Measurements from ENCODE around the gene P2RY6. TPM values are rescaled to one million over a fixed set of nuclear protein-coding genes. Genes with fewer than 3 reads are reported as not detected.

The P2RY6 gene
- total and polyA plus RNA-seq, 2 of the 8 experiments (the other 6 are each of a cell fraction or from before 2014, with no cell fraction given): 0.15 TPM; not detected in 1

DNA sequence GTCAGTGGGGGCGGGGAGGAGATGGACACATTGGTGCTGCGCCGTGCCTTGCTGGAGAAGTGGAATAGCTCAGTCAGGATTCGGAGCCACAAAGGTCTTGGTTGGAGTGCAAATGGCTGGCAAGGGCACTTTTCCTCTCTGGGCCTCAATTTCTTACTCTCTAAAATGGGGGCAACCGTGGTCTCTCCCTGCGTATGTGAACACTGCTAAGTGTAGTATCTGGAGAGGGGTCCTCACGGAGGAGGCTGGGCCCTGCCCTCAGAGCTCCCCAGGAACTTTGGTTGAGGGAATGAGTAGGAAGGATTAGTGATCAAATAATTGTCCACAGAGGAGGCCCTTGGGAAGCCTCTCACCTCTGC, 521 bp downstream of the P2RY6 start:
- no peak overlapping the region for H3K4ac ChIP-seq (replicated peaks; ENCODE audit: insufficient read length, low read depth, low read length)
- ChIA-PET CTCF (ENCODE audit: partially characterized antibody) (interaction anchor here (0.6 to 16.5 kb wide), 15 partner anchors 9 to 103 kb away, joined by 3 to 173 read pairs (median 3); no protein-coding TSS in a partner anchor), POLR2A (ENCODE audit: partially characterized antibody) (interaction anchor here (1.0 kb wide), 1 partner anchor 19 kb away, joined by 5 read pairs; no protein-coding TSS in a partner anchor)
- no peak overlapping the region for H2BK15ac ChIP-seq (ENCODE audit: low read length)
- TF ChIP-seq SP1 (IDR thresholded peaks at IDR 0.05; ENCODE audit: low read depth, low read length) (no peak), KDM1A (IDR thresholded peaks at IDR 0.05; ENCODE audit: borderline replicate concordance, low read length) (peak; percentile 71; the same call in 1 of the 2 replicates), TBP (IDR thresholded peaks at IDR 0.05; ENCODE audit: low read depth, low read length) (no peak), CTBP2 (IDR thresholded peaks at IDR 0.05; ENCODE audit: borderline replicate concordance, insufficient read depth, insufficient read length, low read length) (no peak), JUND (IDR thresholded peaks at IDR 0.05; ENCODE audit: low read length) (no peak)
- H2BK20ac ChIP-seq (ENCODE audit: low read length): 0 out of 2 replicates have a peak overlapping the region, but pooled peaks have one; percentile 3
- 0 out of 2 replicates have a peak, but pooled peaks cover 3% of the 10 kb centered on the region for H3K79me1 ChIP-seq (ENCODE audit: low read depth, low read length)
- H4K20me1 ChIP-seq (replicated peaks in 1 of 2; ENCODE audit: control insufficient read depth in 1 of 2, insufficient read depth in 2 of 2, low read length in 2 of 2): peaks cover 0 to 1% of the 10 kb centered on the region in 2 experiments
- H2BK5ac ChIP-seq (ENCODE audit: low read depth, low read length): no peak overlapping the region
- 91% methylated on average over 7 of the region's 7 CpGs; no CpG with 5 or more reads in 1 of the 2 experiments for WGBS, 2 experiments (ENCODE audit: extremely low coverage in 1 of 2, insufficient coverage in 1 of 2, insufficient read length in 1 of 2, insufficient replicate concordance in 2 of 2, low coverage in 1 of 2, low lambda C conversion rate in 2 of 2, missing lambda C conversion rate in 1 of 2)
- no peak overlapping the region for H3K27ac ChIP-seq (ENCODE audit: low read depth, low read length)
- no peak for FAIRE-seq
- H4K91ac ChIP-seq (replicated peaks; ENCODE audit: insufficient read length, low read length): no peak overlapping the region
- no peak overlapping the region for H3K23ac ChIP-seq (ENCODE audit: insufficient read length)
- 0 out of 2 replicates have a peak overlapping the region, but pooled peaks have one; percentile 30 for H2BK12ac ChIP-seq (ENCODE audit: low read depth, low read length)
- H3K14ac ChIP-seq (ENCODE audit: insufficient read length): no peak overlapping the region
- peaks cover 0 to 15% (median 9%) of the 10 kb centered on the region in 4 experiments; a peak in 5 of 7 replicates for H3K4me1 ChIP-seq (replicated peaks in 1 of 4; ENCODE audit: control insufficient read depth in 3 of 4, insufficient read depth in 4 of 4, low read length in 3 of 4)
- H3K36me3 ChIP-seq (ENCODE audit: control insufficient read depth in 2 of 4, insufficient read depth in 4 of 4, low read length in 3 of 4): no peaks in the 10 kb centered on the region
- H3K18ac ChIP-seq (ENCODE audit: extremely low read depth, low read length): no peak overlapping the region
- H3K23me2 ChIP-seq (ENCODE audit: low read depth, low read length): no peaks in the 10 kb centered on the region
- DNase-seq (ENCODE audit: low read depth in 1 of 2, low spot score in 2 of 2): no peak
- no peak overlapping the region for H3K56ac ChIP-seq (replicated peaks; ENCODE audit: insufficient read length, low read depth, low read length)
- no peak overlapping the region for H4K5ac ChIP-seq (ENCODE audit: insufficient read length, low read depth, low read length)
- H3K4me2 ChIP-seq (ENCODE audit: insufficient read depth in 1 of 2, low read depth in 2 of 2, low read length in 2 of 2): no peak overlapping the region
- H3K9me3 ChIP-seq (ENCODE audit: insufficient read depth in 2 of 2, low read depth in 1 of 2, low read length in 1 of 2): no peaks in the 10 kb centered on the region
- H2BK120ac ChIP-seq (replicated peaks; ENCODE audit: low read depth, low read length): no peak overlapping the region
- no peak overlapping the region for H2AFZ ChIP-seq (ENCODE audit: low read length)
- H3K9ac ChIP-seq (replicated peaks in 1 of 4; ENCODE audit: extremely low read depth in 1 of 4, low read depth in 3 of 4, low read length in 3 of 4): no peak overlapping the region
- H2AK5ac ChIP-seq (ENCODE audit: low read depth, low read length): no peak overlapping the region
- H3K27me3 ChIP-seq (replicated peaks in 1 of 4; ENCODE audit: control insufficient read depth in 3 of 4, extremely low read depth in 1 of 4, insufficient read depth in 3 of 4, low read length in 3 of 4): no peaks in the 10 kb centered on the region; a peak in 2 of 7 replicates
- H4K8ac ChIP-seq (ENCODE audit: extremely low read depth, insufficient read depth, low read length): no peak overlapping the region
- no peaks in the 10 kb centered on the region for H3K79me2 ChIP-seq (ENCODE audit: control insufficient read depth in 1 of 2, insufficient read depth in 2 of 2, low read length in 2 of 2)
- H3K4me3 ChIP-seq (ENCODE audit: extremely low read depth in 1 of 4, insufficient read depth in 2 of 4, low read depth in 3 of 4, low read length in 4 of 4): no peak overlapping the region

Measured in H1 (cell line).